Breast epithelium (tissue), 3 donors: ENCODE results near the gene GLT6D1.

Experiments
- CTCF ChIP-seq, 3 donors: fragments of 450-650 bp; IDR thresholded peaks; one replicate each; pipeline ENCODE4 v1.5.1; 2016 to 2017; ENCODE audit warnings: antibody characterized with exemption in 3 of 3, mild to moderate bottlenecking in 3 of 3, moderate library complexity in 3 of 3
- POLR2A ChIP-seq: fragments of 450-650 bp; IDR thresholded peaks from one replicate; pipeline ENCODE4 v1.6.1; 2016; ENCODE audit warnings: antibody characterized with exemption, mild to moderate bottlenecking, moderate library complexity
- POLR2AphosphoS5 ChIP-seq, 3 donors: sonication (generic); formaldehyde crosslinking; IDR thresholded peaks; one replicate each; pipeline ENCODE4 v1.6.1; 2017; ENCODE audit warnings: antibody characterized with exemption in 3 of 3

- TF ChIP-seq CTCF (IDR thresholded peaks at IDR 0.05) (no peak), POLR2A (no peak), POLR2AphosphoS5 (IDR thresholded peaks at IDR 0.05) (no peak)
Measured at GRCh38 chr9:135617991-135618411, 21.3 kb downstream of the GLT6D1 start.
